ENCODE measurements around the gene OLIG2. TPM values are rescaled to one million over a fixed set of nuclear protein-coding genes. Genes with fewer than 3 reads are reported as not detected.

The OLIG2 gene
- polyA plus RNA-seq, 1 of the 3 experiments (the other 2 are of a cell fraction): not detected

DNA sequence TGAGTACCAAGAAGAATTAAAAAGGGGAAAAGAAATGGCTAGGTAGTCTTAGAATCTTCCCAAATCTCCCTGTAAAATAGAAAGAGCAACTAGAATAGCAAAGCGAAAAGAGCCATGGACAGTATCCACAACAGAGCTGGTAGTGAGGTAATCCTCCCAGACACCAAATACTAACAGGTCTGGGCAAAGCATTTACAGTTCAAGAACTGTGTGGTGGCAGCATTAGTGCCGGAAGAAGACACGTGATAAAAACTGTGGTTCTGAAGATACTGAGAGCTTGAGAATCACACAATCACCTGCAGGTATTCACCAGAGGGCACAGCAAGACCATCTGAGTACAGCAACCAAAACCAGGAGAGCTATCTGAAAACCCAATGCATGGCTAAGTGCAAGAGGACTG lies 31.8 kb upstream of the OLIG2 start (continued):
- TF ChIP-seq NFIC (IDR thresholded peaks at IDR 0.05; ENCODE audit: borderline replicate concordance): no peak
- TF ChIP-seq RFX5 (IDR thresholded peaks at IDR 0.05; ENCODE audit: low read length): no peak
- no peak for TF ChIP-seq RAD21 (IDR thresholded peaks at IDR 0.05; ENCODE audit: low read length)
- TF ChIP-seq POLR2AphosphoS5 (IDR thresholded peaks at IDR 0.05; ENCODE audit: low read depth, low read length): no peak
- TF ChIP-seq, protein P1, sequence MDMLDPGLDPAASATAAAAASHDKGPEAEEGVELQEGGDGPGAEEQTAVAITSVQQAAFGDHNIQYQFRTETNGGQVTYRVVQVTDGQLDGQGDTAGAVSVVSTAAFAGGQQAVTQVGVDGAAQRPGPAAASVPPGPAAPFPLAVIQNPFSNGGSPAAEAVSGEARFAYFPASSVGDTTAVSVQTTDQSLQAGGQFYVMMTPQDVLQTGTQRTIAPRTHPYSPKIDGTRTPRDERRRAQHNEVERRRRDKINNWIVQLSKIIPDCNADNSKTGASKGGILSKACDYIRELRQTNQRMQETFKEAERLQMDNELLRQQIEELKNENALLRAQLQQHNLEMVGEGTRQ (IDR thresholded peaks at IDR 0.05; ENCODE audit: borderline replicate concordance, low read depth, low read length): no peak

DNA sequence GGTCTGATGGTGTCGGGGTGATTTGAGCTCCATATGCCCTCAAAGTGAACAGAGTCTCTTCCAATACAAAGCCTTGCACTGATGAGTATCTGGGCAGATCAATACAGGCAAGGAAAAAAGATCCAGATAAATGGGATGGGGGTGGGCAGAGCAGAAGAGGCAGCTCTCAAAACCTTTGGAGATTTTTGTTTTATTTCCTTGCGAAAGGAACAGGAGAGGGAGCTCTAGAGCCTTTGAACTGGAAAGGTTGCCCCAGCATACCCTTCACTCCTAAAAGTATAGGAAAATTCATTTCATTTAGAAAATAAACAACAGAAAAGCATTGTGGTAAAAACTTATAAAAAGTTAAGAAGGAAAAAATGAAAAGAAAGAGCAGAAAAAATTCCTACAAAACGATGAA lies 31.4 kb upstream of the OLIG2 start:
- Histone ChIP-seq H3F3A (replicated peaks; ENCODE audit: insufficient read depth) (no peaks in the 10 kb centered on the region), H3K4me3 (ENCODE audit: low read depth in 2 of 2, low read length in 1 of 2) (peak overlapping the region in 1 of 2 experiments; percentile 35; a peak in 1 of 4 replicates), H3K9ac (no peak overlapping the region), H3K36me3 (replicated peaks in 1 of 2; ENCODE audit: control insufficient read depth in 1 of 2, insufficient read depth in 2 of 2, low read length in 1 of 2) (no peaks in the 10 kb centered on the region), H3K4me1 (ENCODE audit: control insufficient read depth in 1 of 2, insufficient read depth in 2 of 2, low read depth in 1 of 2, low read length in 1 of 2) (no peaks in the 10 kb centered on the region), H3K4me2 (no peak overlapping the region), H3K27me3 (ENCODE audit: insufficient read depth) (peaks cover 59% of the 10 kb centered on the region), H2AFZ (ENCODE audit: low read depth) (no peak overlapping the region), H3K9me2 (no peaks in the 10 kb centered on the region), H3K79me2 (ENCODE audit: insufficient read depth) (no peaks in the 10 kb centered on the region), H3K27ac (ENCODE audit: low read depth in 2 of 2, low read length in 1 of 2) (no peak overlapping the region), H3K9me3 (no peaks in the 10 kb centered on the region), H4K20me1 (ENCODE audit: insufficient read depth) (no peaks in the 10 kb centered on the region)
- peak; percentile 24 for DNase-seq
- TF ChIP-seq SMC3 (IDR thresholded peaks at IDR 0.05; ENCODE audit: low read depth, low read length): peak; percentile 44
- TF ChIP-seq, protein P2, sequence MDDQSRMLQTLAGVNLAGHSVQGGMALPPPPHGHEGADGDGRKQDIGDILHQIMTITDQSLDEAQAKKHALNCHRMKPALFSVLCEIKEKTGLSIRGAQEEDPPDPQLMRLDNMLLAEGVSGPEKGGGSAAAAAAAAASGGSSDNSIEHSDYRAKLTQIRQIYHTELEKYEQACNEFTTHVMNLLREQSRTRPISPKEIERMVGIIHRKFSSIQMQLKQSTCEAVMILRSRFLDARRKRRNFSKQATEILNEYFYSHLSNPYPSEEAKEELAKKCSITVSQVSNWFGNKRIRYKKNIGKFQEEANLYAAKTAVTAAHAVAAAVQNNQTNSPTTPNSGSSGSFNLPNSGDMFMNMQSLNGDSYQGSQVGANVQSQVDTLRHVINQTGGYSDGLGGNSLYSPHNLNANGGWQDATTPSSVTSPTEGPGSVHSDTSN (IDR thresholded peaks at IDR 0.05): no peak
- TF ChIP-seq NFIC (IDR thresholded peaks at IDR 0.05; ENCODE audit: borderline replicate concordance): no peak
- TF ChIP-seq RAD21 (IDR thresholded peaks at IDR 0.05; ENCODE audit: low read length): peak; percentile 51
- TF ChIP-seq, protein P3, sequence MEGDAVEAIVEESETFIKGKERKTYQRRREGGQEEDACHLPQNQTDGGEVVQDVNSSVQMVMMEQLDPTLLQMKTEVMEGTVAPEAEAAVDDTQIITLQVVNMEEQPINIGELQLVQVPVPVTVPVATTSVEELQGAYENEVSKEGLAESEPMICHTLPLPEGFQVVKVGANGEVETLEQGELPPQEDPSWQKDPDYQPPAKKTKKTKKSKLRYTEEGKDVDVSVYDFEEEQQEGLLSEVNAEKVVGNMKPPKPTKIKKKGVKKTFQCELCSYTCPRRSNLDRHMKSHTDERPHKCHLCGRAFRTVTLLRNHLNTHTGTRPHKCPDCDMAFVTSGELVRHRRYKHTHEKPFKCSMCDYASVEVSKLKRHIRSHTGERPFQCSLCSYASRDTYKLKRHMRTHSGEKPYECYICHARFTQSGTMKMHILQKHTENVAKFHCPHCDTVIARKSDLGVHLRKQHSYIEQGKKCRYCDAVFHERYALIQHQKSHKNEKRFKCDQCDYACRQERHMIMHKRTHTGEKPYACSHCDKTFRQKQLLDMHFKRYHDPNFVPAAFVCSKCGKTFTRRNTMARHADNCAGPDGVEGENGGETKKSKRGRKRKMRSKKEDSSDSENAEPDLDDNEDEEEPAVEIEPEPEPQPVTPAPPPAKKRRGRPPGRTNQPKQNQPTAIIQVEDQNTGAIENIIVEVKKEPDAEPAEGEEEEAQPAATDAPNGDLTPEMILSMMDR (IDR thresholded peaks at IDR 0.05): peak; percentile 67
- ChIA-PET POLR2A (no interaction called here), CTCF (interaction anchor here (0.7 to 2.9 kb wide), 13 partner anchors 22 to 433 kb away, joined by 3 to 29 read pairs (median 3); no protein-coding TSS in a partner anchor)
- under 1% methylated on average over 3 of the region's 3 CpGs for WGBS (ENCODE audit: low lambda C conversion rate)

DNA sequence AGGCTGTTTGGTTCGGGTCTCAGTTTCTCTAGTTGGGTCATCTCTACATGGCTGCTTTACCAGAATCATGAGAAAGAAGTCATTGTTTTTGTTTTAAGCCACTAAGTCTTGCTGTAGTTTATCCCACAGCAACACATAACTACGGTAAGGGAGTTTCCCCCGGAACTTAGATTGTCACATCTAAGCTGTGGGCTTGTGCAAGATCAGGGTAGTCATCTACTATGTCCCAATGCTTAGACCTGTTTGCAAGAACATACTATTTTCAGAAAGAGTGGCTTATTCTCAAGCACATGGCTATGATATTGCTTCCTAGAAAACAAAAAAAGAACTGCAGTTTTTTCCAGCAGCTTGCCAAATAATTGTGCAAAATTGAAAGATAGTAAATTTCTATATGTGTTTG lies 18.0 kb upstream of the OLIG2 start:
- 14% methylated on average over 3 of the region's 3 CpGs for whole genome bisulfite sequencing (ENCODE audit: low lambda C conversion rate)
- H3K9ac ChIP-seq: no peak overlapping the region
- H3K4me2 ChIP-seq: no peak overlapping the region
- H3K79me2 ChIP-seq (ENCODE audit: insufficient read depth): no peaks in the 10 kb centered on the region
- peaks cover 51% of the 10 kb centered on the region; the same call in 1 of the 2 replicates for H3K27me3 ChIP-seq (ENCODE audit: insufficient read depth)
- H3F3A ChIP-seq (replicated peaks; ENCODE audit: insufficient read depth): peaks cover 6% of the 10 kb centered on the region
- ChIA-PET POLR2A (no interaction called here), CTCF (no interaction called here)
- no peaks in the 10 kb centered on the region for H3K9me3 ChIP-seq
- H3K36me3 ChIP-seq (replicated peaks in 1 of 2; ENCODE audit: control insufficient read depth in 1 of 2, insufficient read depth in 2 of 2, low read length in 1 of 2): no peaks in the 10 kb centered on the region
- no peak overlapping the region for H2AFZ ChIP-seq (ENCODE audit: low read depth)
- no peaks in the 10 kb centered on the region for H3K4me1 ChIP-seq (ENCODE audit: control insufficient read depth in 1 of 2, insufficient read depth in 2 of 2, low read depth in 1 of 2, low read length in 1 of 2)
- H4K20me1 ChIP-seq (ENCODE audit: insufficient read depth): no peaks in the 10 kb centered on the region
- H3K4me3 ChIP-seq (ENCODE audit: low read depth in 2 of 2, low read length in 1 of 2): no peak overlapping the region
- H3K9me2 ChIP-seq: no peaks in the 10 kb centered on the region
- TF ChIP-seq SMC3 (IDR thresholded peaks at IDR 0.05; ENCODE audit: low read depth, low read length) (no peak), MXI1 (IDR thresholded peaks at IDR 0.05; ENCODE audit: low read depth, low read length) (no peak), TEAD4 (IDR thresholded peaks at IDR 0.05; ENCODE audit: borderline replicate concordance, insufficient read depth) (no peak), MEF2A (IDR thresholded peaks at IDR 0.05; ENCODE audit: borderline replicate concordance, low read depth) (no peak), NRF1 (IDR thresholded peaks at IDR 0.05; ENCODE audit: low read depth, low read length) (no peak)
- TF ChIP-seq, protein P4, sequence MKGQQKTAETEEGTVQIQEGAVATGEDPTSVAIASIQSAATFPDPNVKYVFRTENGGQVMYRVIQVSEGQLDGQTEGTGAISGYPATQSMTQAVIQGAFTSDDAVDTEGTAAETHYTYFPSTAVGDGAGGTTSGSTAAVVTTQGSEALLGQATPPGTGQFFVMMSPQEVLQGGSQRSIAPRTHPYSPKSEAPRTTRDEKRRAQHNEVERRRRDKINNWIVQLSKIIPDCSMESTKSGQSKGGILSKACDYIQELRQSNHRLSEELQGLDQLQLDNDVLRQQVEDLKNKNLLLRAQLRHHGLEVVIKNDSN (IDR thresholded peaks at IDR 0.05; ENCODE audit: borderline replicate concordance, low read depth): no peak
- TF ChIP-seq, protein P5, sequence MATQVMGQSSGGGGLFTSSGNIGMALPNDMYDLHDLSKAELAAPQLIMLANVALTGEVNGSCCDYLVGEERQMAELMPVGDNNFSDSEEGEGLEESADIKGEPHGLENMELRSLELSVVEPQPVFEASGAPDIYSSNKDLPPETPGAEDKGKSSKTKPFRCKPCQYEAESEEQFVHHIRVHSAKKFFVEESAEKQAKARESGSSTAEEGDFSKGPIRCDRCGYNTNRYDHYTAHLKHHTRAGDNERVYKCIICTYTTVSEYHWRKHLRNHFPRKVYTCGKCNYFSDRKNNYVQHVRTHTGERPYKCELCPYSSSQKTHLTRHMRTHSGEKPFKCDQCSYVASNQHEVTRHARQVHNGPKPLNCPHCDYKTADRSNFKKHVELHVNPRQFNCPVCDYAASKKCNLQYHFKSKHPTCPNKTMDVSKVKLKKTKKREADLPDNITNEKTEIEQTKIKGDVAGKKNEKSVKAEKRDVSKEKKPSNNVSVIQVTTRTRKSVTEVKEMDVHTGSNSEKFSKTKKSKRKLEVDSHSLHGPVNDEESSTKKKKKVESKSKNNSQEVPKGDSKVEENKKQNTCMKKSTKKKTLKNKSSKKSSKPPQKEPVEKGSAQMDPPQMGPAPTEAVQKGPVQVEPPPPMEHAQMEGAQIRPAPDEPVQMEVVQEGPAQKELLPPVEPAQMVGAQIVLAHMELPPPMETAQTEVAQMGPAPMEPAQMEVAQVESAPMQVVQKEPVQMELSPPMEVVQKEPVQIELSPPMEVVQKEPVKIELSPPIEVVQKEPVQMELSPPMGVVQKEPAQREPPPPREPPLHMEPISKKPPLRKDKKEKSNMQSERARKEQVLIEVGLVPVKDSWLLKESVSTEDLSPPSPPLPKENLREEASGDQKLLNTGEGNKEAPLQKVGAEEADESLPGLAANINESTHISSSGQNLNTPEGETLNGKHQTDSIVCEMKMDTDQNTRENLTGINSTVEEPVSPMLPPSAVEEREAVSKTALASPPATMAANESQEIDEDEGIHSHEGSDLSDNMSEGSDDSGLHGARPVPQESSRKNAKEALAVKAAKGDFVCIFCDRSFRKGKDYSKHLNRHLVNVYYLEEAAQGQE (IDR thresholded peaks at IDR 0.05; ENCODE audit: low read depth, low read length): no peak
- no peak for DNase-seq
- H3K27ac ChIP-seq (ENCODE audit: low read depth in 2 of 2, low read length in 1 of 2): no peak overlapping the region

All from SK-N-SH (cell line).